ENCODE data around the gene NRBP1.

The NRBP1 gene

GRCh38 chr2:27427863-27428212 is 593 bp upstream of the NRBP1 start:
- no peaks in the 10 kb centered on the region for H3K9me3 ChIP-seq (ENCODE audit: insufficient read depth, low read depth, low read length)
- H3K9ac ChIP-seq (ENCODE audit: low read depth, low read length), result peak overlapping the region; percentile 80
- no peaks in the 10 kb centered on the region for H3K36me3 ChIP-seq (ENCODE audit: insufficient read depth, low read depth, low read length)
- peaks cover 9% of the 10 kb centered on the region; the same call in 1 of the 2 replicates for H3K4me1 ChIP-seq (ENCODE audit: insufficient read depth, low read length)
- H3K27ac ChIP-seq (ENCODE audit: low read length), result peak overlapping the region; percentile 17
- H3K4me3 ChIP-seq (ENCODE audit: low read length), result peak overlapping the region; percentile 87
- no peaks in the 10 kb centered on the region; the same call in 1 of the 2 replicates for H3K27me3 ChIP-seq (ENCODE audit: insufficient read depth, low read length)

- H3K4me1 ChIP-seq (ENCODE audit: insufficient read depth, low read length), result peaks cover 9% of the 10 kb centered on the region; the same call in 1 of the 2 replicates
- H3K27ac ChIP-seq (ENCODE audit: low read length), result no peak overlapping the region
- peak overlapping the region; percentile 96 for H3K4me3 ChIP-seq (ENCODE audit: low read length)
- no peaks in the 10 kb centered on the region; the same call in 1 of the 2 replicates for H3K27me3 ChIP-seq (ENCODE audit: insufficient read depth, low read length)
- H3K9ac ChIP-seq (ENCODE audit: low read depth, low read length), result peak overlapping the region; percentile 81
- H3K36me3 ChIP-seq (ENCODE audit: insufficient read depth, low read depth, low read length), result peaks cover 12% of the 10 kb centered on the region
- H3K9me3 ChIP-seq (ENCODE audit: insufficient read depth, low read depth, low read length), result no peaks in the 10 kb centered on the region
Observed at GRCh38 chr2:27428978-27429541, 629 bp downstream of the NRBP1 start.

DNA sequence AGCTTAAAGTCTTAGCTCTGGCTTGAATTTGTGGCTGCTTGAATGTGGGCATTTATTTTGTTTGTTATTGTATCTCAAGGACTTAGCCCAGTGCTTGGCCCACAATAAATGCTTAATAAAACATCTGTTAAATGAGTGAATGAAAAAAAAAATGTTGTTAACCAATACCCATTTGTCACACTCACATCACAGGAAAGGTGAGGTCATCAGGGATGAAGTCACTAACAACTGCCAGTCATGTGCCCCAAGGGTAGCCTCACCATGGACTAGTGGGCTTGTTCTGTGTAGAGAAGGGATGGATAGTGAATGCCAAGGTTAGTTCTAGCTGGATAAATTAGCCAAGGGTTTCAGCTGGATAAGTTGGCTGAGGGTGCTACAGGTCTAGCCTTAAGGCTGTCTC is 3.0 kb downstream of the NRBP1 start:
- H3K9ac ChIP-seq (ENCODE audit: low read depth, low read length), result no peak overlapping the region
- no peak overlapping the region for H3K27ac ChIP-seq (ENCODE audit: low read length)
- no peak overlapping the region for H3K4me3 ChIP-seq (ENCODE audit: low read length)
- no peaks in the 10 kb centered on the region for H3K9me3 ChIP-seq (ENCODE audit: insufficient read depth, low read depth, low read length)
- no peaks in the 10 kb centered on the region; the same call in 1 of the 2 replicates for H3K27me3 ChIP-seq (ENCODE audit: insufficient read depth, low read length)
- peaks cover 9% of the 10 kb centered on the region; the same call in 1 of the 2 replicates for H3K4me1 ChIP-seq (ENCODE audit: insufficient read depth, low read length)
- H3K36me3 ChIP-seq (ENCODE audit: insufficient read depth, low read depth, low read length), result peaks cover 35% of the 10 kb centered on the region

DNA sequence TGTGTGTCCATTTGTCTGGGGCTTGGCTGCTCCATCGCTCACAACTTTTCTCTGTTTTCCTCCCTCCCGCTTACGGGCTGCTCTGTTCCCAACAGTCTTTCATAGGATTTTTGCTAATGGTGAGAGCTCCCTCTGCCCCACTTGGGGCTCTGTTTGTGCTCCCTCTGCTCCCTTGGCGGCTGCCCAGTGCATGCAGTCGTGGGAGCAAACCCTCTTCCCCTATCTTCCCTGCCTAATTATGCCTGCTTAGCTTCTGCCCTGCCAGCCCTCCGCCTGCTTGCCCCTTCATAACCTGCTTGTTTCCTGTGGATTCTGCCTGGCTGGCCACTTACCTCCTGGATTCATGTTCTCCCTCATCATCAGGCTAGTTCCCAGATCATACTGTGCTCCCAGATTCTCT is 7.2 kb downstream of the NRBP1 start:
- Histone ChIP-seq H3K9me3 (ENCODE audit: insufficient read depth, low read depth, low read length) (no peaks in the 10 kb centered on the region), H3K27me3 (ENCODE audit: insufficient read depth, low read length) (no peaks in the 10 kb centered on the region), H3K27ac (ENCODE audit: low read length) (no peak overlapping the region), H3K4me3 (ENCODE audit: low read length) (no peak overlapping the region), H3K36me3 (ENCODE audit: insufficient read depth, low read depth, low read length) (peaks cover 65% of the 10 kb centered on the region), H3K9ac (ENCODE audit: low read depth, low read length) (no peak overlapping the region), H3K4me1 (ENCODE audit: insufficient read depth, low read length) (no peaks in the 10 kb centered on the region)

GRCh38 chr2:27441226-27441926 is 12.9 kb downstream of the NRBP1 start:
- no peak overlapping the region for H3K27ac ChIP-seq (ENCODE audit: low read length)
- no peaks in the 10 kb centered on the region for H3K4me1 ChIP-seq (ENCODE audit: insufficient read depth, low read length)
- peaks cover 63% of the 10 kb centered on the region for H3K36me3 ChIP-seq (ENCODE audit: insufficient read depth, low read depth, low read length)
- no peaks in the 10 kb centered on the region for H3K27me3 ChIP-seq (ENCODE audit: insufficient read depth, low read length)
- H3K4me3 ChIP-seq (ENCODE audit: low read length), result peak overlapping the region; percentile 16; the same call in 1 of the 2 replicates
- peak overlapping the region; percentile 45; the same call in 1 of the 2 replicates for H3K9ac ChIP-seq (ENCODE audit: low read depth, low read length)
- H3K9me3 ChIP-seq (ENCODE audit: insufficient read depth, low read depth, low read length), result no peaks in the 10 kb centered on the region

- Histone ChIP-seq H3K27me3 (ENCODE audit: insufficient read depth, low read length) (no peaks in the 10 kb centered on the region), H3K4me3 (ENCODE audit: low read length) (peak within 1 kb of the TSS; percentile 66), H3K27ac (ENCODE audit: low read length) (no peak within 1 kb of the TSS), H3K9ac (ENCODE audit: low read depth, low read length) (peak within 1 kb of the TSS; percentile 47; the same call in 1 of the 2 replicates), H3K36me3 (ENCODE audit: insufficient read depth, low read depth, low read length) (peaks cover 57% of the 10 kb centered on the region), H3K9me3 (ENCODE audit: insufficient read depth, low read depth, low read length) (no peaks in the 10 kb centered on the region), H3K4me1 (ENCODE audit: insufficient read depth, low read length) (no peaks in the 10 kb centered on the region)
Observed at GRCh38 chr2:27441958-27442919, 13.8 kb downstream of the NRBP1 start, which contains the start of gene KRTCAP3. TSS of gene KRTCAP3 (plus strand) at chr2:27442381. CDS start at chr2:27442413, 32 bp downstream.

GRCh38 chr2:27442920-27443282 is 14.5 kb downstream of the NRBP1 start:
- peak overlapping the region; percentile 66 for H3K4me3 ChIP-seq (ENCODE audit: low read length)
- peak overlapping the region; percentile 47; the same call in 1 of the 2 replicates for H3K9ac ChIP-seq (ENCODE audit: low read depth, low read length)
- H3K4me1 ChIP-seq (ENCODE audit: insufficient read depth, low read length), result no peaks in the 10 kb centered on the region

GRCh38 chr2:27445155-27445554 is 16.7 kb downstream of the NRBP1 start:
- H3K27ac ChIP-seq (ENCODE audit: low read length), result no peak overlapping the region
- no peak overlapping the region for H3K9ac ChIP-seq (ENCODE audit: low read depth, low read length)
- no peaks in the 10 kb centered on the region for H3K9me3 ChIP-seq (ENCODE audit: insufficient read depth, low read depth, low read length)
- no peak overlapping the region for H3K4me3 ChIP-seq (ENCODE audit: low read length)
- peaks cover 57% of the 10 kb centered on the region for H3K36me3 ChIP-seq (ENCODE audit: insufficient read depth, low read depth, low read length)
- H3K27me3 ChIP-seq (ENCODE audit: insufficient read depth, low read length), result no peaks in the 10 kb centered on the region
- H3K4me1 ChIP-seq (ENCODE audit: insufficient read depth, low read length), result no peaks in the 10 kb centered on the region

More at GRCh38 chr2:27442920-27443282, 14.5 kb downstream of the NRBP1 start:
- peaks cover 57% of the 10 kb centered on the region for H3K36me3 ChIP-seq (ENCODE audit: insufficient read depth, low read depth, low read length)
- no peaks in the 10 kb centered on the region for H3K9me3 ChIP-seq (ENCODE audit: insufficient read depth, low read depth, low read length)
- H3K27ac ChIP-seq (ENCODE audit: low read length), result no peak overlapping the region
- H3K27me3 ChIP-seq (ENCODE audit: insufficient read depth, low read length), result no peaks in the 10 kb centered on the region

DNA sequence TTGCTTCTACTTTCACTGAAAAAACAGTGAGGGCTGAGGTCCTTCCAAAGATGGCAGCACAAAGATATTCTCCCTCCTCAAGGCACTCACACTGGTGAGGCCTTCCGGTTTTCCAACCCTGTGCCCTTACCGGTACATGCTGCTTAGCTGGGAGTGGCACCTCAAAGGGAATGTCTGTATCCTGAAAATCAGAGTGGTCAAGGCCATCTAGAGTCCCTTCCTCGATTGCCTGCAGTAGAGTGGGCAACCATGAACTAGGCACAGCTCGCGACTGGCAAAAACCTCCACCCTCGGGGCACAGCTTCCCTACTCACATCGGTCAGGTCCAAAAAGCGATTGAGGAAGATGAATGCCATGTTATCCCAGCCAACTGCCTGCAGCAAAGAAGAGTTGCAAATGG is 17.2 kb downstream of the NRBP1 start:
- H3K27ac ChIP-seq (ENCODE audit: low read length), result no peak overlapping the region
- no peaks in the 10 kb centered on the region for H3K9me3 ChIP-seq (ENCODE audit: insufficient read depth, low read depth, low read length)
- H3K27me3 ChIP-seq (ENCODE audit: insufficient read depth, low read length), result no peaks in the 10 kb centered on the region
- no peaks in the 10 kb centered on the region for H3K4me1 ChIP-seq (ENCODE audit: insufficient read depth, low read length)
- no peak overlapping the region for H3K4me3 ChIP-seq (ENCODE audit: low read length)
- no peak overlapping the region; the same call in 1 of the 2 replicates for H3K9ac ChIP-seq (ENCODE audit: low read depth, low read length)
- H3K36me3 ChIP-seq (ENCODE audit: insufficient read depth, low read depth, low read length), result peaks cover 53% of the 10 kb centered on the region

GRCh38 chr2:27446057-27446456 is 17.6 kb downstream of the NRBP1 start:
- Histone ChIP-seq H3K27me3 (ENCODE audit: insufficient read depth, low read length) (no peaks in the 10 kb centered on the region), H3K27ac (ENCODE audit: low read length) (no peak overlapping the region), H3K4me3 (ENCODE audit: low read length) (no peak overlapping the region), H3K9ac (ENCODE audit: low read depth, low read length) (no peak overlapping the region), H3K9me3 (ENCODE audit: insufficient read depth, low read depth, low read length) (no peaks in the 10 kb centered on the region), H3K4me1 (ENCODE audit: insufficient read depth, low read length) (no peaks in the 10 kb centered on the region), H3K36me3 (ENCODE audit: insufficient read depth, low read depth, low read length) (peaks cover 48% of the 10 kb centered on the region)

DNA sequence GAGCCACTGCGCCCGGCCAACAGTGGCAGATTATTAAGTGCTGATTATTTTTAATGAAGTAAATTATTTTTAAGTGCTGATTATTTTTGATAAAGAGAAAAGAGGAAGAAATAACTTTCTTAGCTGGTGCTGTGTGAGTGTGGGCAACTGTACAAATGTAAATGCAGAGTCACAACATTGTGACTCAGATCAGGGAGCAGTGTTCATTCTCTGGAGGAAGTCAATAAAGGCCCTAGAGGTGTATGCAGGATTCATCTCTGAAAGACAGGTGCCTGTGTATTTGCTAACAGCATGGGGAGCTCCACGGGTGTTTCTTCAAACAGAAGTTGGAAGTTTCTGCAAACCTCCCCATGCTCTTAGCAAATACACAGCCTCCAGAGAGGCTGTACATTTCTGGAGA is 19.9 kb downstream of the NRBP1 start:
- Histone ChIP-seq H3K4me1 (ENCODE audit: insufficient read depth, low read length) (no peaks in the 10 kb centered on the region), H3K36me3 (ENCODE audit: insufficient read depth, low read depth, low read length) (peaks cover 52% of the 10 kb centered on the region), H3K9me3 (ENCODE audit: insufficient read depth, low read depth, low read length) (no peaks in the 10 kb centered on the region), H3K27me3 (ENCODE audit: insufficient read depth, low read length) (no peaks in the 10 kb centered on the region), H3K9ac (ENCODE audit: low read depth, low read length) (no peak overlapping the region), H3K4me3 (ENCODE audit: low read length) (no peak overlapping the region), H3K27ac (ENCODE audit: low read length) (no peak overlapping the region)
